Fibroblast of lung (primary cell): ENCODE data around the gene FBL.

ENCODE experiments used
- EZH2 ChIP-seq: IDR thresholded peaks from 2 replicates; pipeline ENCODE4 v1.5.1; 2012; ENCODE audit warnings: low read length, control low read depth, mild to moderate bottlenecking; ENCODE audit errors: missing control alignments
- TF ChIP-seq, protein P1 (sequence below), 2 donors: IDR thresholded peaks in 1 of 2; conservative IDR thresholded peaks in 1 of 2; 1 replicate in 1 of 2; 2 replicates in 1 of 2; pipeline ENCODE4 v1.5.1; 2011 to 2012; ENCODE audit warnings: low read length in 2 of 2, control low read depth in 1 of 2, inconsistent platforms in 1 of 2, low read depth in 1 of 2, mild to moderate bottlenecking in 1 of 2

DNA sequence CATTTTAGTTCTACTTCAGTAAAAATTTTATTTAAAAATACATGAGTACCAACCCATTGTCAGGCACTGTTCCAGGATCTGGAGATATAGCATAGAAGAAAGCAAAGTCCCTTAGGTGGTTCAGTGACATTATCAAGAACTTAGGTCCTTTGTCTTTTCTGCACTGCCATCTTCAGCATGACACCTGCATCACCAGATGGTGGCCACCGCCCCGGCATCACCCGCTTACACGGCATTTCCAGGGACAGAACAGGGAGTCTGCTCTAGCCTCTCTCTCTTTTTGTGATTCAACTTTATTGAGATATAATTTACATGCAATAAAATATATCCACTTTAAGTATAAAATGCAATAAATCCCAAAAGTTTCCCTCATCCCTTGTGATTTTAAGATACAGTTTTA is 35.8 kb downstream of the FBL start:
- TF ChIP-seq, protein P1, sequence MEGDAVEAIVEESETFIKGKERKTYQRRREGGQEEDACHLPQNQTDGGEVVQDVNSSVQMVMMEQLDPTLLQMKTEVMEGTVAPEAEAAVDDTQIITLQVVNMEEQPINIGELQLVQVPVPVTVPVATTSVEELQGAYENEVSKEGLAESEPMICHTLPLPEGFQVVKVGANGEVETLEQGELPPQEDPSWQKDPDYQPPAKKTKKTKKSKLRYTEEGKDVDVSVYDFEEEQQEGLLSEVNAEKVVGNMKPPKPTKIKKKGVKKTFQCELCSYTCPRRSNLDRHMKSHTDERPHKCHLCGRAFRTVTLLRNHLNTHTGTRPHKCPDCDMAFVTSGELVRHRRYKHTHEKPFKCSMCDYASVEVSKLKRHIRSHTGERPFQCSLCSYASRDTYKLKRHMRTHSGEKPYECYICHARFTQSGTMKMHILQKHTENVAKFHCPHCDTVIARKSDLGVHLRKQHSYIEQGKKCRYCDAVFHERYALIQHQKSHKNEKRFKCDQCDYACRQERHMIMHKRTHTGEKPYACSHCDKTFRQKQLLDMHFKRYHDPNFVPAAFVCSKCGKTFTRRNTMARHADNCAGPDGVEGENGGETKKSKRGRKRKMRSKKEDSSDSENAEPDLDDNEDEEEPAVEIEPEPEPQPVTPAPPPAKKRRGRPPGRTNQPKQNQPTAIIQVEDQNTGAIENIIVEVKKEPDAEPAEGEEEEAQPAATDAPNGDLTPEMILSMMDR (conservative IDR thresholded peaks at IDR 0.05 in 1 of 2, IDR thresholded peaks at IDR 0.05 in 1 of 2; ENCODE audit: low read depth in 1 of 2, low read length in 2 of 2) = no peak
- no peak for TF ChIP-seq EZH2
